A673 (cell line): Measurements from ENCODE around the gene C9orf43.
A peak's percentile ranks its signal among the peaks of the same experiment; 100 is the strongest.

ENCODE experiments used
- EZH2 ChIP-seq: fragments of 200-600 bp; sonication (generic); IDR thresholded peaks from 2 replicates; pipeline ENCODE4 v1.6.1; 2017; ENCODE audit warnings: borderline replicate concordance, low read depth, mild to moderate bottlenecking, mixed read lengths, antibody characterized with exemption, low read length; ENCODE audit not compliant: poor library complexity, severe bottlenecking
- TF ChIP-seq, protein P1 (sequence below): fragments of 300-800, 200-600 bp; sonication (generic); conservative IDR thresholded peaks from 2 replicates; pipeline ENCODE4 v1.5.1; 2017; ENCODE audit warnings: low read depth, mild to moderate bottlenecking, antibody characterized with exemption, low read length, moderate library complexity, mixed read lengths

DNA sequence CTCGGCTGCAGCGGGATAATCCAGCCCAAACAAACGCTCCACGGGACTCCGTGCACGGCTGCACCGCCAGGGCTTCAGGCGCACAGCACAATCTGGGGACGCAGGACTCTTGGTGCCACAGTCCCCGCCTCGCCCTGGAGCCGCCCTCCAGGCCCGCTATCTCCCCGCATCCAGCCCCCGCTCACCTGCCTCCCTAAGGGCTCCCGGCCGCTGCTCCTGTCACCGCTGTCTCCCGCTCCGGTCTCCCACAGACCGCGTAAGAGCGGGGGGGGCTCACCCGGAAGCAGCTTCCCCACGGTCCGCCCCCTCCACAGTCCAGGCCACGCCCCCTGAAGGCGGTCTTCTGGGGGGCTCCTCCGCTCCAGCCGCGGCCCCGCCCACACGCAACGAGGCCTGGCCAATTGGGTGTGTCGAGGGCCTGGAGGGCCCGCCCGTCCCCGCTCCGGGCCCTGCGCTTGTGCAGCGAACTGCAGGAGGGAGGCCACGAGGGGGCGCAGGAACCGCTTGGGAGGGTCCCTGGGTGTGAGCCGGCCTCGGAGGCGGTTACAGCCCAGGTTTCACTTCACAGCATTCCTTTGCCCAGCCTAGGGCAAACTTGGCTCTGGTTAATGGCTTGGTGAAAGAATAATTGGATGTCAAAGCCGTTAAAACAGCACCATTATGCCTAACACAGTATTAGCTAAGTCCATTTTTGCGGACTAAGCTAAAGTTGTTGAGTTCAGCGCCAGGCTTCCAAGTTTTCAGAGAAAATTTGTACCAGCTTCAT, 9.3 kb upstream of the C9orf43 start, which contains the start of gene ALAD:
- TF ChIP-seq, protein P1, sequence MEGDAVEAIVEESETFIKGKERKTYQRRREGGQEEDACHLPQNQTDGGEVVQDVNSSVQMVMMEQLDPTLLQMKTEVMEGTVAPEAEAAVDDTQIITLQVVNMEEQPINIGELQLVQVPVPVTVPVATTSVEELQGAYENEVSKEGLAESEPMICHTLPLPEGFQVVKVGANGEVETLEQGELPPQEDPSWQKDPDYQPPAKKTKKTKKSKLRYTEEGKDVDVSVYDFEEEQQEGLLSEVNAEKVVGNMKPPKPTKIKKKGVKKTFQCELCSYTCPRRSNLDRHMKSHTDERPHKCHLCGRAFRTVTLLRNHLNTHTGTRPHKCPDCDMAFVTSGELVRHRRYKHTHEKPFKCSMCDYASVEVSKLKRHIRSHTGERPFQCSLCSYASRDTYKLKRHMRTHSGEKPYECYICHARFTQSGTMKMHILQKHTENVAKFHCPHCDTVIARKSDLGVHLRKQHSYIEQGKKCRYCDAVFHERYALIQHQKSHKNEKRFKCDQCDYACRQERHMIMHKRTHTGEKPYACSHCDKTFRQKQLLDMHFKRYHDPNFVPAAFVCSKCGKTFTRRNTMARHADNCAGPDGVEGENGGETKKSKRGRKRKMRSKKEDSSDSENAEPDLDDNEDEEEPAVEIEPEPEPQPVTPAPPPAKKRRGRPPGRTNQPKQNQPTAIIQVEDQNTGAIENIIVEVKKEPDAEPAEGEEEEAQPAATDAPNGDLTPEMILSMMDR = peak; percentile 99
- no peak for TF ChIP-seq EZH2
